Measurements from ENCODE around the gene SLC52A3.
"Not testable (repeated sequence)": the region's sequence is repeated elsewhere in the genome, so short reads cannot be mapped to it uniquely, and the experiment has no call there.

The SLC52A3 gene

GRCh38 chr20:724797-725196 is 43.5 kb downstream of the SLC52A3 start:
- H3K9me3 ChIP-seq (ENCODE audit: low read length); H3K4me3 ChIP-seq (ENCODE audit: low read depth in 1 of 2, low read length in 2 of 2); H3K36me3 ChIP-seq (ENCODE audit: insufficient read depth, low read length); H3K9ac ChIP-seq (ENCODE audit: low read length); H3K4me1 ChIP-seq (ENCODE audit: insufficient read depth, low read length); H3K27ac ChIP-seq (ENCODE audit: low read depth, low read length): not testable (repeated sequence)
- peaks cover 5 to 36% of the 10 kb centered on the region in 2 donors for H3K27me3 ChIP-seq (ENCODE audit: control insufficient read depth in 1 of 2, insufficient read depth in 2 of 2, low read length in 2 of 2)

- Histone ChIP-seq H3K4me3 (ENCODE audit: low read depth in 1 of 2, low read length in 2 of 2) (no peak overlapping the region), H3K9me3 (ENCODE audit: low read length) (no peaks in the 10 kb centered on the region), H3K9ac (ENCODE audit: low read length) (no peak overlapping the region), H3K36me3 (ENCODE audit: insufficient read depth, low read length) (no peaks in the 10 kb centered on the region), H3K4me1 (ENCODE audit: insufficient read depth, low read length) (no peaks in the 10 kb centered on the region), H3K27ac (ENCODE audit: low read depth, low read length) (no peak overlapping the region), H3K27me3 (ENCODE audit: control insufficient read depth in 1 of 2, insufficient read depth in 2 of 2, low read length in 2 of 2) (peaks cover under 1 to 35% of the 10 kb centered on the region in 2 donors)
These were observed 44.5 kb downstream of the SLC52A3 start for GRCh38 chr20:723756-724155.

GRCh38 chr20:722822-723644 is 45.3 kb downstream of the SLC52A3 start:
- no peaks in the 10 kb centered on the region for H3K9me3 ChIP-seq (ENCODE audit: low read length)
- no peaks in the 10 kb centered on the region for H3K4me1 ChIP-seq (ENCODE audit: insufficient read depth, low read length)
- no peak overlapping the region for H3K4me3 ChIP-seq (ENCODE audit: low read depth in 1 of 2, low read length in 2 of 2)
- no peaks in the 10 kb centered on the region for H3K36me3 ChIP-seq (ENCODE audit: insufficient read depth, low read length)
- H3K27ac ChIP-seq (ENCODE audit: low read depth, low read length): no peak overlapping the region
- H3K9ac ChIP-seq (ENCODE audit: low read length): no peak overlapping the region
- H3K27me3 ChIP-seq (ENCODE audit: control insufficient read depth in 1 of 2, insufficient read depth in 2 of 2, low read length in 2 of 2): peaks cover 0 to 27% of the 10 kb centered on the region in 2 donors

GRCh38 chr20:721876-722275 is 46.4 kb downstream of the SLC52A3 start:
- Histone ChIP-seq H3K4me1 (ENCODE audit: insufficient read depth, low read length) (no peaks in the 10 kb centered on the region), H3K4me3 (ENCODE audit: low read depth in 1 of 2, low read length in 2 of 2) (no peak overlapping the region), H3K9me3 (ENCODE audit: low read length) (no peaks in the 10 kb centered on the region), H3K27ac (ENCODE audit: low read depth, low read length) (no peak overlapping the region), H3K36me3 (ENCODE audit: insufficient read depth, low read length) (no peaks in the 10 kb centered on the region), H3K27me3 (ENCODE audit: control insufficient read depth in 1 of 2, insufficient read depth in 2 of 2, low read length in 2 of 2) (peaks cover 0 to 24% of the 10 kb centered on the region in 2 donors), H3K9ac (ENCODE audit: low read length) (no peak overlapping the region)

GRCh38 chr20:719816-720215 is 48.5 kb downstream of the SLC52A3 start:
- Histone ChIP-seq H3K9ac (ENCODE audit: low read length) (no peak overlapping the region), H3K4me3 (ENCODE audit: low read depth in 1 of 2, low read length in 2 of 2) (no peak overlapping the region), H3K27ac (ENCODE audit: low read depth, low read length) (no peak overlapping the region), H3K9me3 (ENCODE audit: low read length) (no peaks in the 10 kb centered on the region), H3K36me3 (ENCODE audit: insufficient read depth, low read length) (no peaks in the 10 kb centered on the region), H3K27me3 (ENCODE audit: control insufficient read depth in 1 of 2, insufficient read depth in 2 of 2, low read length in 2 of 2) (peaks cover 0 to 15% of the 10 kb centered on the region in 2 donors), H3K4me1 (ENCODE audit: insufficient read depth, low read length) (no peaks in the 10 kb centered on the region)

GRCh38 chr20:719068-719467 is 49.2 kb downstream of the SLC52A3 start:
- H3K9me3 ChIP-seq (ENCODE audit: low read length): no peaks in the 10 kb centered on the region
- peaks cover 0 to 14% of the 10 kb centered on the region in 2 donors for H3K27me3 ChIP-seq (ENCODE audit: control insufficient read depth in 1 of 2, insufficient read depth in 2 of 2, low read length in 2 of 2)
- H3K27ac ChIP-seq (ENCODE audit: low read depth, low read length): no peak overlapping the region
- H3K4me3 ChIP-seq (ENCODE audit: low read depth in 1 of 2, low read length in 2 of 2): no peak overlapping the region
- no peaks in the 10 kb centered on the region for H3K4me1 ChIP-seq (ENCODE audit: insufficient read depth, low read length)
- H3K36me3 ChIP-seq (ENCODE audit: insufficient read depth, low read length): no peaks in the 10 kb centered on the region
- no peak overlapping the region for H3K9ac ChIP-seq (ENCODE audit: low read length)

- no peak overlapping the region for H3K9ac ChIP-seq (ENCODE audit: low read length)
- H3K4me3 ChIP-seq (ENCODE audit: low read depth in 1 of 2, low read length in 2 of 2): no peak overlapping the region
- peaks cover 0 to 7% of the 10 kb centered on the region in 2 donors for H3K27me3 ChIP-seq (ENCODE audit: control insufficient read depth in 1 of 2, insufficient read depth in 2 of 2, low read length in 2 of 2)
These were observed 50.5 kb downstream of the SLC52A3 start for GRCh38 chr20:717832-718231.

GRCh38 chr20:717271-717670 is 51.0 kb downstream of the SLC52A3 start:
- Histone ChIP-seq H3K27me3 (ENCODE audit: control insufficient read depth in 1 of 2, insufficient read depth in 2 of 2, low read length in 2 of 2) (peaks cover 0 to 7% of the 10 kb centered on the region in 2 donors), H3K27ac (ENCODE audit: low read depth, low read length) (no peak overlapping the region), H3K4me1 (ENCODE audit: insufficient read depth, low read length) (no peaks in the 10 kb centered on the region), H3K4me3 (ENCODE audit: low read depth in 1 of 2, low read length in 2 of 2) (no peak overlapping the region), H3K9ac (ENCODE audit: low read length) (no peak overlapping the region), H3K9me3 (ENCODE audit: low read length) (no peaks in the 10 kb centered on the region), H3K36me3 (ENCODE audit: insufficient read depth, low read length) (no peaks in the 10 kb centered on the region)

More at GRCh38 chr20:717832-718231, 50.5 kb downstream of the SLC52A3 start:
- Histone ChIP-seq H3K27ac (ENCODE audit: low read depth, low read length) (no peak overlapping the region), H3K36me3 (ENCODE audit: insufficient read depth, low read length) (no peaks in the 10 kb centered on the region), H3K9me3 (ENCODE audit: low read length) (no peaks in the 10 kb centered on the region), H3K4me1 (ENCODE audit: insufficient read depth, low read length) (no peaks in the 10 kb centered on the region)

- H3K27ac ChIP-seq (ENCODE audit: low read depth, low read length): no peak overlapping the region
- H3K36me3 ChIP-seq (ENCODE audit: insufficient read depth, low read length): no peaks in the 10 kb centered on the region
- H3K4me3 ChIP-seq (ENCODE audit: low read depth in 1 of 2, low read length in 2 of 2): no peak overlapping the region
- no peak overlapping the region for H3K9ac ChIP-seq (ENCODE audit: low read length)
- peaks cover 14 to 19% of the 10 kb centered on the region in 2 donors for H3K27me3 ChIP-seq (ENCODE audit: control insufficient read depth in 1 of 2, insufficient read depth in 2 of 2, low read length in 2 of 2)
- H3K9me3 ChIP-seq (ENCODE audit: low read length): no peaks in the 10 kb centered on the region
- no peaks in the 10 kb centered on the region for H3K4me1 ChIP-seq (ENCODE audit: insufficient read depth, low read length)
These were observed 53.8 kb downstream of the SLC52A3 start for GRCh38 chr20:714453-714852.

- H3K27me3 ChIP-seq (ENCODE audit: control insufficient read depth in 1 of 2, insufficient read depth in 2 of 2, low read length in 2 of 2): peaks cover 22 to 34% of the 10 kb centered on the region in 2 donors
These were observed 56.7 kb downstream of the SLC52A3 start for GRCh38 chr20:711576-711975.

GRCh38 chr20:710780-711450 is 57.4 kb downstream of the SLC52A3 start:
- Histone ChIP-seq H3K4me1 (ENCODE audit: insufficient read depth, low read length) (no peaks in the 10 kb centered on the region), H3K4me3 (ENCODE audit: low read depth in 1 of 2, low read length in 2 of 2) (no peak overlapping the region), H3K27me3 (ENCODE audit: control insufficient read depth in 1 of 2, insufficient read depth in 2 of 2, low read length in 2 of 2) (peaks cover 22 to 39% of the 10 kb centered on the region in 2 donors), H3K27ac (ENCODE audit: low read depth, low read length) (no peak overlapping the region), H3K9ac (ENCODE audit: low read length) (no peak overlapping the region), H3K36me3 (ENCODE audit: insufficient read depth, low read length) (no peaks in the 10 kb centered on the region), H3K9me3 (ENCODE audit: low read length) (peaks cover 7% of the 10 kb centered on the region)

More at GRCh38 chr20:711576-711975, 56.7 kb downstream of the SLC52A3 start:
- peaks cover 7% of the 10 kb centered on the region for H3K9me3 ChIP-seq (ENCODE audit: low read length)
- H3K9ac ChIP-seq (ENCODE audit: low read length): no peak overlapping the region
- H3K4me3 ChIP-seq (ENCODE audit: low read depth in 1 of 2, low read length in 2 of 2): no peak overlapping the region
- no peaks in the 10 kb centered on the region for H3K36me3 ChIP-seq (ENCODE audit: insufficient read depth, low read length)
- H3K27ac ChIP-seq (ENCODE audit: low read depth, low read length): no peak overlapping the region
- no peaks in the 10 kb centered on the region for H3K4me1 ChIP-seq (ENCODE audit: insufficient read depth, low read length)
